Placental epithelial cell (primary cell): ENCODE results near the gene OTOG. TPM values are rescaled to one million over a fixed set of nuclear protein-coding genes. Genes with fewer than 3 reads are reported as not detected.

Experiments used
- total RNA-seq: library from RNA; depleted of rRNA; stranded (reverse); fragments of >200 nt; gene quantifications from 2 replicates; pipeline ENCODE4 v1.2.3, GENCODE V29; 2012

OTOG gene, protein sequence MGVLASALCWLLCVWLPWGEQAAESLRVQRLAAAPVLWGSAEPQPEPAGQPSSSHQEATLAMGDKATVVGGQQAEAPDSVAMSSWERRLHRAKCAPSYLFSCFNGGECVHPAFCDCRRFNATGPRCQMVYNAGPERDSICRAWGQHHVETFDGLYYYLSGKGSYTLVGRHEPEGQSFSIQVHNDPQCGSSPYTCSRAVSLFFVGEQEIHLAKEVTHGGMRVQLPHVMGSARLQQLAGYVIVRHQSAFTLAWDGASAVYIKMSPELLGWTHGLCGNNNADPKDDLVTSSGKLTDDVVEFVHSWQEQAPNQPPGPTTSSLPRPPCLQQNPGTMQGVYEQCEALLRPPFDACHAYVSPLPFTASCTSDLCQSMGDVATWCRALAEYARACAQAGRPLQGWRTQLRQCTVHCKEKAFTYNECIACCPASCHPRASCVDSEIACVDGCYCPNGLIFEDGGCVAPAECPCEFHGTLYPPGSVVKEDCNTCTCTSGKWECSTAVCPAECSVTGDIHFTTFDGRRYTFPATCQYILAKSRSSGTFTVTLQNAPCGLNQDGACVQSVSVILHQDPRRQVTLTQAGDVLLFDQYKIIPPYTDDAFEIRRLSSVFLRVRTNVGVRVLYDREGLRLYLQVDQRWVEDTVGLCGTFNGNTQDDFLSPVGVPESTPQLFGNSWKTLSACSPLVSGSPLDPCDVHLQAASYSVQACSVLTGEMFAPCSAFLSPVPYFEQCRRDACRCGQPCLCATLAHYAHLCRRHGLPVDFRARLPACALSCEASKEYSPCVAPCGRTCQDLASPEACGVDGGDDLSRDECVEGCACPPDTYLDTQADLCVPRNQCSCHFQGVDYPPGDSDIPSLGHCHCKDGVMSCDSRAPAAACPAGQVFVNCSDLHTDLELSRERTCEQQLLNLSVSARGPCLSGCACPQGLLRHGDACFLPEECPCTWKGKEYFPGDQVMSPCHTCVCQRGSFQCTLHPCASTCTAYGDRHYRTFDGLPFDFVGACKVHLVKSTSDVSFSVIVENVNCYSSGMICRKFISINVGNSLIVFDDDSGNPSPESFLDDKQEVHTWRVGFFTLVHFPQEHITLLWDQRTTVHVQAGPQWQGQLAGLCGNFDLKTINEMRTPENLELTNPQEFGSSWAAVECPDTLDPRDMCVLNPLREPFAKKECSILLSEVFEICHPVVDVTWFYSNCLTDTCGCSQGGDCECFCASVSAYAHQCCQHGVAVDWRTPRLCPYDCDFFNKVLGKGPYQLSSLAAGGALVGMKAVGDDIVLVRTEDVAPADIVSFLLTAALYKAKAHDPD (N-terminal part only)
- not detected in 2 replicates for total RNA-seq

DNA sequence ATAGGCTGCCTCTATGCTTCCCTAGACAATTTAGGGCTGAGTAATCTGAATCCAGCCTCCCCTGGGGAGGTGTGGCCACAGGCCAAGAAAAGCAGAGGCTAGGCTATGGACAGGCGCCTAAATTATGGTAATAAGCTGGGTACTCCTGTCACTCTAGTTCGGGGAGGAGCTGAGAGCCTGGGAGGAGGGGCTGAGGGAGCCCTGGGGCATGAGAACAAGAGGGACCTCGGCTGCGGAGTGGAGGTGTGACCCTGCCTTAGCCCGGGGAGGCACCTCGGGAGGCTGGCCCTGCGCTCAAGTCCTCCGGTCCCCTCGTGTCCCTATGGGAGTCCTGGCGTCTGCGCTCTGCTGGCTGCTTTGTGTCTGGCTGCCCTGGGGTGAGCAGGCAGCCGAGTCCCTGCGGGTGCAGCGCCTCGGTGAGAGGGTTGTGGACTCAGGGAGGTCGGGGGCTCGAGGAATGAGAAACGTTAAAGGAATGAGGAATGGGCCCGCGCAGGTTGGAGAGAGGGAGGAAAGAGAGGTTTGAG is at the start of gene OTOG:
OTOG (plus strand) TSS at position 209 of the 527 bp plus-strand sequence; CDS start at position 323, 114 bp downstream.

DNA sequence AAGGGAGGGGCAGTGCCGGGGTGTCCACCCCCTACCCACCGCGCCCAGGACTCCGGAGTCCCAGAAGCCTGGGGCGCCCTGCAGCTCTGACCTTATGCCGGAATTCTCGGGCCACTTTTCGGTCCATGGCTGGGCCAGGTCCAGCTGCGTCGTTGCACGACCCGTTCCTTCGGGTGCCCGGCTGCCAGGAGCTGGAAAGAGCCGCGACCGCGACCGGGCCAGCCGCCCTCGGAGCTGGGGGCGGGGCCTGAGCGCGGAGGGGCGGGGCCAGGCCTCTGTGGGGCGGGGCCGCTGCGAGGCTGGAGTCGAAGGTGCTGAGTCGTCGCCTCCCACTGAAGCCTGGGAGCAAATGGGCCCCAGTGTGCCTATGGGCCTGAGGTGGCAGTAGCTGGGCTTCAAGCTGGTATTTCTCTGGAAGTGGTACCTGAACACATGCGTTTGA is 2.9 kb upstream of the OTOG start, which contains the start of gene USH1C:
USH1C (minus strand) TSS at position 236 of the 442 bp plus-strand sequence; CDS start at position 127, 109 bp downstream.

Other genes with a start within 250 kb of the OTOG start
- gene NCR3LG1, start 195.5 kb upstream of the OTOG start, total RNA-seq, result 0.39 and 1.4 TPM in 2 replicates
- gene KCNJ11, start 158.6 kb upstream of the OTOG start, total RNA-seq, result under 0.01 TPM in 1 of 2 replicates, not detected in the other
- not detected in 2 replicates for gene ABCC8, start 70.4 kb upstream of the OTOG start, total RNA-seq
- not detected in 2 replicates for gene USH1C, start 2.8 kb upstream of the OTOG start, total RNA-seq
- not detected in 2 replicates for gene MYOD1, start 172.3 kb downstream of the OTOG start, total RNA-seq
- not detected in 2 replicates for gene KCNC1, start 187.5 kb downstream of the OTOG start, total RNA-seq